Activated CD4-positive, alpha-beta T cell treated with anti-CD3 and anti-CD28 coated beads, Interleukin-2, amount 10 ng/mL, durations not matched to agents 7 days and 5 days (primary cell): ENCODE data around the gene STX1B. TPM values are rescaled to one million over a fixed set of nuclear protein-coding genes. Genes with fewer than 3 reads are reported as not detected.
"Not testable (repeated sequence)": the region's sequence is repeated elsewhere in the genome, so short reads cannot be mapped to it uniquely, and the experiment has no call there.

Source experiments
- CTCF ChIA-PET: fragments of 350-600 bp; sonication (Branson Sonifier 250); formaldehyde crosslinking; loops from one replicate; lab custom pipeline; 2021; ENCODE audit warnings: antibody characterized with exemption; lab: Charles Lee
- POLR2A ChIA-PET: fragments of 350-600 bp; sonication (Branson Sonifier 250); formaldehyde crosslinking; loops from one replicate; lab custom pipeline; 2021; ENCODE audit warnings: antibody characterized with exemption; lab: Charles Lee
- DNase-seq: peaks from one replicate; pipeline ENCODE4 v3.0.0-alpha.2; 2020
- H3K27ac Mint-ChIP-seq: one replicate; pipeline ENCODE4 v1.8.0; 2021; ENCODE audit warnings: mild to moderate bottlenecking, moderate library complexity, mixed read lengths
- H3K27me3 Mint-ChIP-seq: one replicate; pipeline ENCODE4 v1.8.0; 2021; ENCODE audit warnings: mixed read lengths
- H3K36me3 Mint-ChIP-seq: one replicate; pipeline ENCODE4 v1.8.0; 2021; ENCODE audit warnings: low read depth, mixed read lengths
- H3K4me1 Mint-ChIP-seq: one replicate; pipeline ENCODE4 v1.8.0; 2021; ENCODE audit warnings: mixed read lengths
- H3K4me3 Mint-ChIP-seq: one replicate; pipeline ENCODE4 v1.8.0; 2021; ENCODE audit warnings: mild to moderate bottlenecking, moderate library complexity, mixed read lengths
- H3K9me3 Mint-ChIP-seq: one replicate; pipeline ENCODE4 v1.8.0; 2021; ENCODE audit warnings: mixed read lengths
- total RNA-seq, 2 experiments: library from RNA; stranded (reverse); gene quantifications; one replicate each; pipeline ENCODE4 v1.2.3, GENCODE V29; 2021

STX1B gene
- total RNA-seq, 2 experiments from 2014 or later = 0.62 to 1.1 TPM

DNA sequence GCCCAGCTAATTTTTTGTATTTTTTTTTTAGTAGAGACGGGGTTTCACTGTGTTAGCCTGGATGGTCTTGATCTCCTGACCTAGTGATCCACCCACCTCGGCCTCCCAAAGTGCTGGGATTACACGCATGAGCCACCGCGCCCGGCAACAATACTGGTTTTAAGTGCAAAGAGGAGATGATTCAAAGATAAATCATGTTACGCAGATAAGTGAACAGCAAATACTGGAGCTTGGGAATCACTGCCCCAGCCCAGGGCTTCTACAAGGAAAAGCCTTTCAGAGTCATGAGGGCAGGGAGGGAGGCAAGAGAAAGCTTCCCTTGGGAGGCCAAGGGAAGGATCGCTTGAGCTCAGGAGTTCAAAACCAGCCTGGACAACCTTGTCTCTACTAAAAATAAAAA lies 70.9 kb downstream of the STX1B start:
- H3K27me3 Mint-ChIP-seq, H3K9me3 Mint-ChIP-seq, H3K27ac Mint-ChIP-seq, H3K4me3 Mint-ChIP-seq, POLR2A ChIA-PET, DNase-seq: not testable (repeated sequence)
- H3K36me3 Mint-ChIP-seq = peaks cover 14% of the 10 kb centered on the region
- peaks cover 42% of the 10 kb centered on the region for H3K4me1 Mint-ChIP-seq
- CTCF ChIA-PET = interaction anchor here (0.6 to 6.0 kb wide), 9 partner anchors 10 to 230 kb away, joined by 3 to 48 read pairs (median 4); no protein-coding TSS in a partner anchor

Other genes starting within 250 kb of the STX1B start
- gene CFAP119, start 248.6 kb downstream of the STX1B start, total RNA-seq = 1 to 10 TPM; 2.2 to 3.0 TPM
- 100 to 1,000 TPM in 1 of 2 experiments, 10 to 100 TPM in 1; 81.9 to 101 TPM for gene RNF40, start 248.3 kb downstream of the STX1B start, total RNA-seq
- 1 to 10 TPM; 1.4 TPM for gene ZNF629, start 223.4 kb downstream of the STX1B start, total RNA-seq
- 10 to 100 TPM; 21.8 to 22.1 TPM for gene BCL7C, start 116.6 kb downstream of the STX1B start, total RNA-seq
- gene CTF1, start 114.0 kb downstream of the STX1B start, total RNA-seq = under 1 TPM; 0.22 to 0.31 TPM
- gene FBXL19, start 87.1 kb downstream of the STX1B start, total RNA-seq = 10 to 100 TPM; 21.7 to 22.4 TPM
- gene ORAI3, start 61.6 kb downstream of the STX1B start, total RNA-seq = 10 to 100 TPM; 18.4 to 19.0 TPM
- 10 to 100 TPM; 26.5 to 26.6 TPM for gene SETD1A, start 52.9 kb downstream of the STX1B start, total RNA-seq
- gene HSD3B7, start 25.4 kb downstream of the STX1B start, total RNA-seq = 1 to 10 TPM; 3.4 to 3.5 TPM
- 10 to 100 TPM; 48.0 to 56.7 TPM for gene STX4, start 22.9 kb upstream of the STX1B start, total RNA-seq
- gene ZNF668, start 63.6 kb upstream of the STX1B start, total RNA-seq = 10 to 100 TPM; 11.2 to 12.9 TPM
- gene ZNF646, start 63.8 kb upstream of the STX1B start, total RNA-seq = 10 to 100 TPM; 28.3 to 33.3 TPM
- gene PRSS53, start 78.3 kb upstream of the STX1B start, total RNA-seq = 1 to 10 TPM; 3.5 to 5.7 TPM
- gene VKORC1, start 84.2 kb upstream of the STX1B start, total RNA-seq = 10 to 100 TPM; 55.5 to 59.3 TPM
- 10 to 100 TPM; 23.0 to 23.5 TPM for gene BCKDK, start 97.7 kb upstream of the STX1B start, total RNA-seq
- 10 to 100 TPM; 63.4 to 67.7 TPM for gene KAT8, start 107.0 kb upstream of the STX1B start, total RNA-seq
- under 1 TPM in 1 of 2 experiments, not detected in 1; 0.17 TPM for gene PRSS8, start 125.1 kb upstream of the STX1B start, total RNA-seq
- gene PRSS36, start 139.4 kb upstream of the STX1B start, total RNA-seq = 1 to 10 TPM in 1 of 2 experiments, under 1 TPM in 1; 0.89 to 1.7 TPM
- gene FUS, start 169.5 kb upstream of the STX1B start, total RNA-seq = 100 to 1,000 TPM; 552 to 581 TPM
- gene PYCARD, start 192.1 kb upstream of the STX1B start, total RNA-seq = 10 to 100 TPM; 66.8 to 68.0 TPM
- gene TRIM72, start 203.5 kb upstream of the STX1B start, total RNA-seq = not detected
- not detected for gene PYDC1, start 206.5 kb upstream of the STX1B start, total RNA-seq
- gene ITGAM, start 249.3 kb upstream of the STX1B start, total RNA-seq = 10 to 100 TPM; 22.0 to 22.6 TPM